ENCODE measurements around the gene CNBD2. TPM values are rescaled to one million over a fixed set of nuclear protein-coding genes. Genes with fewer than 3 reads are reported as not detected.

The CNBD2 gene
- polyA plus RNA-seq, 1 donor from 2014 or later: 9.5 TPM

DNA sequence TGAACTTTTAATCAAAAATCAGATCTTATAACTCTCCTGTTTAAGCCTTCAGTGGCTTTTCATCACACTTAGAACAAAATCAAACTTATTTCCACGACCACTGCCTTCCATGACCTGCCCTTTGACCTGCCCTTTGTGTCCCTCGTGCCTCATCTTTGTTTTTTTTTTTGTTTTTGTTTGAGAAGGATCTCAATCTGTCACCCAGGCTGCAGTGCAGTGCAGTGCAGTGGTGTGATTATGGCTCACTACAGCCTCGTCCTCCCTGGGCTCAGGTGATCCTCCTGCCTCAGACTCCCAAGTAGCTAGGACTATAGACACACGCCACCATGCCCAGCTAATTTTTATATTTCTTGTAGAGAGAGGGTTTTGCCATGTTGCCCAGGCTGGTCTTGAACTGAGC, 86.8 kb downstream of the CNBD2 start:
- no peak overlapping the region for H3K4me2 ChIP-seq (ENCODE audit: low read length)
- TF ChIP-seq RAD21 (conservative IDR thresholded peaks at IDR 0.05) (no peak), MXI1 (conservative IDR thresholded peaks at IDR 0.05; ENCODE audit: poor library complexity, severe bottlenecking) (no peak), SMC3 (conservative IDR thresholded peaks at IDR 0.05; ENCODE audit: poor library complexity) (no peak), EZH2 (IDR thresholded peaks at IDR 0.05; ENCODE audit: borderline replicate concordance, insufficient read depth, low read length, poor library complexity, severe bottlenecking) (no peak), EP300 (conservative IDR thresholded peaks at IDR 0.05; ENCODE audit: poor library complexity, severe bottlenecking) (no peak), POLR2AphosphoS5 (IDR thresholded peaks at IDR 0.05) (no peak), TAF1 (IDR thresholded peaks at IDR 0.05; ENCODE audit: low read depth) (no peak)
- TF ChIP-seq, protein P1, sequence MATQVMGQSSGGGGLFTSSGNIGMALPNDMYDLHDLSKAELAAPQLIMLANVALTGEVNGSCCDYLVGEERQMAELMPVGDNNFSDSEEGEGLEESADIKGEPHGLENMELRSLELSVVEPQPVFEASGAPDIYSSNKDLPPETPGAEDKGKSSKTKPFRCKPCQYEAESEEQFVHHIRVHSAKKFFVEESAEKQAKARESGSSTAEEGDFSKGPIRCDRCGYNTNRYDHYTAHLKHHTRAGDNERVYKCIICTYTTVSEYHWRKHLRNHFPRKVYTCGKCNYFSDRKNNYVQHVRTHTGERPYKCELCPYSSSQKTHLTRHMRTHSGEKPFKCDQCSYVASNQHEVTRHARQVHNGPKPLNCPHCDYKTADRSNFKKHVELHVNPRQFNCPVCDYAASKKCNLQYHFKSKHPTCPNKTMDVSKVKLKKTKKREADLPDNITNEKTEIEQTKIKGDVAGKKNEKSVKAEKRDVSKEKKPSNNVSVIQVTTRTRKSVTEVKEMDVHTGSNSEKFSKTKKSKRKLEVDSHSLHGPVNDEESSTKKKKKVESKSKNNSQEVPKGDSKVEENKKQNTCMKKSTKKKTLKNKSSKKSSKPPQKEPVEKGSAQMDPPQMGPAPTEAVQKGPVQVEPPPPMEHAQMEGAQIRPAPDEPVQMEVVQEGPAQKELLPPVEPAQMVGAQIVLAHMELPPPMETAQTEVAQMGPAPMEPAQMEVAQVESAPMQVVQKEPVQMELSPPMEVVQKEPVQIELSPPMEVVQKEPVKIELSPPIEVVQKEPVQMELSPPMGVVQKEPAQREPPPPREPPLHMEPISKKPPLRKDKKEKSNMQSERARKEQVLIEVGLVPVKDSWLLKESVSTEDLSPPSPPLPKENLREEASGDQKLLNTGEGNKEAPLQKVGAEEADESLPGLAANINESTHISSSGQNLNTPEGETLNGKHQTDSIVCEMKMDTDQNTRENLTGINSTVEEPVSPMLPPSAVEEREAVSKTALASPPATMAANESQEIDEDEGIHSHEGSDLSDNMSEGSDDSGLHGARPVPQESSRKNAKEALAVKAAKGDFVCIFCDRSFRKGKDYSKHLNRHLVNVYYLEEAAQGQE (IDR thresholded peaks at IDR 0.05; ENCODE audit: borderline replicate concordance): no peak
- TF ChIP-seq, protein P2, sequence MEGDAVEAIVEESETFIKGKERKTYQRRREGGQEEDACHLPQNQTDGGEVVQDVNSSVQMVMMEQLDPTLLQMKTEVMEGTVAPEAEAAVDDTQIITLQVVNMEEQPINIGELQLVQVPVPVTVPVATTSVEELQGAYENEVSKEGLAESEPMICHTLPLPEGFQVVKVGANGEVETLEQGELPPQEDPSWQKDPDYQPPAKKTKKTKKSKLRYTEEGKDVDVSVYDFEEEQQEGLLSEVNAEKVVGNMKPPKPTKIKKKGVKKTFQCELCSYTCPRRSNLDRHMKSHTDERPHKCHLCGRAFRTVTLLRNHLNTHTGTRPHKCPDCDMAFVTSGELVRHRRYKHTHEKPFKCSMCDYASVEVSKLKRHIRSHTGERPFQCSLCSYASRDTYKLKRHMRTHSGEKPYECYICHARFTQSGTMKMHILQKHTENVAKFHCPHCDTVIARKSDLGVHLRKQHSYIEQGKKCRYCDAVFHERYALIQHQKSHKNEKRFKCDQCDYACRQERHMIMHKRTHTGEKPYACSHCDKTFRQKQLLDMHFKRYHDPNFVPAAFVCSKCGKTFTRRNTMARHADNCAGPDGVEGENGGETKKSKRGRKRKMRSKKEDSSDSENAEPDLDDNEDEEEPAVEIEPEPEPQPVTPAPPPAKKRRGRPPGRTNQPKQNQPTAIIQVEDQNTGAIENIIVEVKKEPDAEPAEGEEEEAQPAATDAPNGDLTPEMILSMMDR (IDR thresholded peaks at IDR 0.05; ENCODE audit: poor library complexity, severe bottlenecking): no peak
- peaks cover 14% of the 10 kb centered on the region for H3K79me2 ChIP-seq (replicated peaks; ENCODE audit: insufficient read depth, low read length)

DNA sequence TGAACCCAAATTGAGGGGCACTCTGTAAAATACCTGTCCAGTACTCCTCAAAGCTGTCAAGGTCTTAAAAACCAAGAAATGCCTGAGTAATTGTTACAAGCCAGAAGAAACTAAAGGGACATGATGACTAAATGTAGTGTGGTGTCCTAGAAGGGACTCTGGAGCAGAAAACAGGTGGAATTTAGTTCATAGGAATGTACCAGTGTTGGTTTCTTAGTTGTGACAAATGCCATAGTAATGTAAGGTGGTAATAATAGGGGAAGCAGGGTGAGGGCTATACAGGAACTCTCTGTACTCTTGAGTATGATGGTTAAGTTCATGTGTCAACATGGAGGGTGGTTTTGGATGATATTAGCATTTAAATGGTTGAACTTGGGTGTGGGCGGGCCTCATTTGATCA, 92.3 kb downstream of the CNBD2 start:
- no peak overlapping the region for H3K4me3 ChIP-seq (ENCODE audit: low read length)
- no peak overlapping the region for H2AFZ ChIP-seq (ENCODE audit: low read depth, low read length)
- no peak overlapping the region for H3K9ac ChIP-seq (ENCODE audit: low read length)
- no peak overlapping the region for H3K27ac ChIP-seq (ENCODE audit: low read length)
- no peak overlapping the region for H3K4me2 ChIP-seq (ENCODE audit: low read length)
- TF ChIP-seq POLR2AphosphoS5 (IDR thresholded peaks at IDR 0.05) (no peak), MXI1 (conservative IDR thresholded peaks at IDR 0.05; ENCODE audit: poor library complexity, severe bottlenecking) (no peak), RAD21 (conservative IDR thresholded peaks at IDR 0.05) (no peak), SMC3 (conservative IDR thresholded peaks at IDR 0.05; ENCODE audit: poor library complexity) (no peak), EZH2 (IDR thresholded peaks at IDR 0.05; ENCODE audit: borderline replicate concordance, insufficient read depth, low read length, poor library complexity, severe bottlenecking) (no peak)
- TF ChIP-seq, protein P2 (IDR thresholded peaks at IDR 0.05; ENCODE audit: poor library complexity, severe bottlenecking): no peak
- H3K36me3 ChIP-seq (ENCODE audit: insufficient read depth, low read length): no peaks in the 10 kb centered on the region
- H3K9me2 ChIP-seq (ENCODE audit: insufficient read depth, low read length): no peaks in the 10 kb centered on the region
- no peaks in the 10 kb centered on the region for H3F3A ChIP-seq (ENCODE audit: insufficient read depth, low read length, poor library complexity, severe bottlenecking)
- H3K27me3 ChIP-seq (ENCODE audit: insufficient read depth, low read depth, low read length): no peaks in the 10 kb centered on the region
- H3K79me2 ChIP-seq (replicated peaks; ENCODE audit: insufficient read depth, low read length): no peaks in the 10 kb centered on the region
- H3K9me3 ChIP-seq (ENCODE audit: low read length): no peaks in the 10 kb centered on the region
- H4K20me1 ChIP-seq (ENCODE audit: insufficient read depth): no peaks in the 10 kb centered on the region

More for the DNA sequence above, 86.8 kb downstream of the CNBD2 start:
- no peak overlapping the region for H2AFZ ChIP-seq (ENCODE audit: low read depth, low read length)
- no peak overlapping the region for H3K27ac ChIP-seq (ENCODE audit: low read length)
- no peaks in the 10 kb centered on the region for H4K20me1 ChIP-seq (ENCODE audit: insufficient read depth)
- H3K9ac ChIP-seq (ENCODE audit: low read length): no peak overlapping the region
- no peaks in the 10 kb centered on the region for H3K9me2 ChIP-seq (ENCODE audit: insufficient read depth, low read length)
- no peaks in the 10 kb centered on the region for H3K9me3 ChIP-seq (ENCODE audit: low read length)
- no peaks in the 10 kb centered on the region for H3K27me3 ChIP-seq (ENCODE audit: insufficient read depth, low read depth, low read length)
- H3K4me3 ChIP-seq (ENCODE audit: low read length): no peak overlapping the region
- H3K36me3 ChIP-seq (ENCODE audit: insufficient read depth, low read length): no peaks in the 10 kb centered on the region
- no peaks in the 10 kb centered on the region for H3F3A ChIP-seq (ENCODE audit: insufficient read depth, low read length, poor library complexity, severe bottlenecking)

All from neural cell (in vitro differentiated cells).